HG03097 (cell line): Measurements from ENCODE around the gene CAMK2G.

ENCODE experiments used
- ATAC-seq: cut with Tn5 transposase; IDR thresholded peaks from one replicate; pipeline ENCODE4 v1.9.1; 2021; ENCODE audit not compliant: unreplicated experiment, low FRiP score

The CAMK2G gene

DNA sequence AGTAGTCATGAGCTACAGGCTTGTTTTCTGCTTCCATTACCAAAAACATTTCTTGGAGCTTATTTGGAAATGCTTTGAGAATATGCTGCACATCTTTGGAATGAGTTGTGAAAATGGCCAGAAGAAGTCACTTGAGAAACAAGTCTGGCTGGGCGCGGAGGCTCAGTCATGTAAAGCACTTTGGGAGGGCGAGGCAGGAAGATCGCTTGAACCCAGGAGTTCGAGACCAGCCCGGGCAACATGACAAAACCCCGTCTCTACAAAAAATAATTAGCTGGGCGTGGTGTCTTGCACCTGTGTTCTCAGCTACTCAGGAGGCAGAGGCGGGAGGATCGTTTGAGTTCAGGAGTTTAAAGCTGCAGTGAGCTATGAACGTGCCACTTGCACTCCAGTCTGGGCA lies 93.4 kb downstream of the CAMK2G start:
- ATAC-seq, result no peak

DNA sequence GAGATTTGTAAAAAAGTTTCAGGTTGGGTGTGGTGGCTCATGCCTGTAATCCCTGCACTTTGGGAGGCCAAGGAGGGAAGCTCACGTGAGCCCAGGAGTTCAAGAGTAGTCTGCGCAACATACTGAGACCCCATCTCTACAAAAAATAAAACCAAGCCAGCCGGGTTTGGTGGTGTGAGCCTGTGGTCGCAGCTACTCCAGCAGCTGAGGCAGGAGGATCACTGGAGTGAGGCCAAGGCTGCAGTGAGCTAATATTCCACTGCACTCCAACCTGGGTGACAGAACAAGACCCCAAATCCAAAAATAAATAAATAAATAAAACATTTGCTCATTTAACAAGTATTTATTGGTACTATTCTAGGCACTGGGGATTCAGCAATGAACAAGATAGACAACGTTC lies 94.1 kb downstream of the CAMK2G start:
- ATAC-seq, result no peak

DNA sequence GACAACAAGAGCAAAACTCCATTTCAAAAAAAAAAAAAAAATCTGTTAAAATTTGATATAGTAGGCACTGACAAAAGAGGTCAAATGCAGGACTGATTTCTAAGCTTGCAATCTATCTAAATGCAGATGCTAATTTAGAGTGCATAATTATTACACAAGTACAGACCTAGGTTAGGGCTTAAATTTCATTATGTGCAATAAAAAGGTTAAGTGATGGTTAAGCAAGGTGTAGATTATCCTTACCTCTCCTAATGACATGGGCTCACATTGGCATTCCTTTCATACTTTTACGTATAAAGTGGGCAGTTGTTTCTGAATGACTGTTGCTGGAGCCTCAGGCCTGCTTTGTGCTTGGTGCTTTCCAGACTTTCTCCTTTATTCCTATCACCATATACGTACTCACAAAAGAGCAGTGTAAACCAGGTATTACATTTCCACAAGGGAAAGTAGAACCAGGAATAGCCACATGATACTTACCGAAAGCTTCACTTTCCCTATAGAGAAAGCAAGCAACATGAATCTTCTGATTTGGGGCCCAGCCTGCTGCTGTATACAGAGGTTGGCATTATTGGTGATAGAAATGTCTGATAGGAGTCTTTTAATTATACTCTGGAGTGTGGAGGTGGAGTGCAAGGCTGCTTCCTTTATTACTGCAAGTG lies 94.7 kb downstream of the CAMK2G start:
- ATAC-seq, result no peak

DNA sequence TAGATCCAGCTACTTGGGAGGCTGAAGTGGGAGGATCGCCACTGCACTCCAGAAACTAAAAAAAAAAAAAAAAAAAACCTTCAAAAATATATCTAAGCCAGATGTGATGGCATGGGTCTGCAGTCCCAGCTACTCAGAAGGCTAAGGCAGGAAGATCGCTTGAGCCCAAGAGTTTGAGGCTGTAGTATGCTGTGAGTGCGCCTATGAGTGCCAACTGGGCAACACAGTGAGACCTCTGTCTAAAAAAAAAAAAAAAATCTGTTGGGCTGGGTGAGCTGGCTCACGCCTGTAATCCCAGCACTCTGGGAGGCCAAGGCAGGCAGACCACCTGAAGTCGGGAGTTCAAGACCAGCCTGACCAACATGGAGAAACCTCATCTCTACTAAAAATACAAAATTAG lies 95.3 kb downstream of the CAMK2G start:
- ATAC-seq, result no peak

DNA sequence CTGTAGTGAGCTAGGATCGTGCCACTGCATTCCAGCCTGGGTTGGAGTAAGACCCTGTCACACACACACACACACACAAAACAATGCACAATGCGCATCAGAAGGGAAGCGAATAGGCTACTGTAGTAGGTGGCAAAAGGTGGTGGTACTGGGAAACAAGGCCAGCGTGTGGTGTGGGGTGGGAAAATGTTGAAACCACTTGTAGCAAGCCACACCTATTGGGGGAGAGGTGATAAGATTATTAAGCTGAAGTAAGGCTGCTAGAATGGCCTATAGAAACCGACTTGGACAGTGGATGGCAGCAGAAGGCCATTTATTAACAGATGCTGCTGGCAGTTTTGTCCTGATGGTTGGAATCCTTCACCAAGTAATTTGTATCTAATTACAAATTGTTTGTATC lies 99.7 kb downstream of the CAMK2G start:
- no peak for ATAC-seq

DNA sequence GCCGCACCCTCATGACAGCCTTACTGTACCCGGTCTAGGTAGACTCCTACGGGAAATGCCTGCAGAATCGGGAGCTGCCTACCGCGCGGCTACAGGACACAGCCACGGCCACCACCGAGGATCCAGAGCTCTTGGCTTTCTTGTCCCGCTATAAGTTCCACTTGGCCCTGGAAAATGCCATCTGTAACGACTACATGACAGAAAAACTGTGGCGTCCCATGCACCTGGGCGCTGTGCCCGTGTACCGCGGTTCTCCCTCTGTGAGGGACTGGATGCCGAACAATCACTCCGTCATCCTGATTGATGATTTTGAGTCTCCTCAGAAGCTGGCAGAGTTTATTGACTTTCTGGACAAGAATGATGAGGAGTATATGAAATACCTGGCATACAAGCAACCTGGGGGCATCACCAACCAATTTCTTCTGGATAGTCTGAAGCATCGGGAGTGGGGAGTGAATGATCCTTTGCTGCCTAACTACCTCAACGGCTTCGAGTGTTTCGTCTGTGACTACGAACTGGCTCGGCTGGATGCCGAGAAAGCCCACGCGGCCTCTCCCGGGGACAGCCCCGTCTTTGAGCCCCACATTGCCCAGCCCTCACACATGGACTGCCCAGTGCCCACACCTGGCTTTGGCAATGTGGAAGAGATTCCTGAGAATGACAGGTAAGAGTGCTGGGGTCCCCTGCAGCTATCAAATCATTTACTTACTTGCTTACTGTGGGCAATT lies 101.0 kb downstream of the CAMK2G start:
- no peak for ATAC-seq

DNA sequence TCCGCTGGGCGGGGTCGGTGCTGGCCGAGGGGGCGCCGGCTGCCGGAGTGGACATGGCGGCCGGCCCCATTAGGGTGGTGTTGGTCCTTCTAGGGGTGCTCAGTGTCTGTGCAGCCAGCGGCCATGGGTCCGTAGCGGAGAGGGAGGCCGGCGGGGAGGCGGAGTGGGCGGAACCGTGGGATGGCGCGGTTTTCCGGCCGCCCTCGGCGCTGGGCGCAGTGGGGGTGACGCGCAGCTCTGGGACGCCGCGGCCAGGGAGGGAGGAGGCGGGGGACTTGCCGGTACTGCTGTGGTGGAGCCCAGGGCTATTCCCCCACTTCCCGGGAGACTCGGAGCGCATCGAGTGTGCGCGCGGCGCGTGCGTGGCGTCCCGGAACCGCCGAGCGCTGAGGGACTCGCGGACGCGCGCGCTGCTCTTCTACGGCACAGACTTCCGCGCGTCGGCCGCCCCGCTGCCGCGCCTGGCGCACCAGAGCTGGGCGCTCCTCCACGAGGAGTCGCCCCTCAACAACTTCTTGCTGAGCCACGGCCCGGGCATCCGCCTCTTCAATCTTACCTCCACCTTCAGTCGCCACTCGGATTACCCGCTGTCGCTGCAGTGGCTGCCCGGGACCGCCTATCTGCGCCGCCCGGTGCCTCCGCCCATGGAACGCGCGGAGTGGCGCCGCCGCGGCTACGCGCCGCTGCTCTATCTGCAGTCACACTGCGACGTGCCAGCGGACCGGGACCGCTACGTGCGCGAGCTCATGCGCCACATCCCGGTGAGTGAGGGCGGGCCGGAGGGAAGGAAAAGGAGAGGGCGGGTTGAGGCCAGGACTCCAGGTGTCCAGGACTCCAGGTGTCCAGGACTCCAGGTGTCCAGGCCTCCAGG lies 101.8 kb downstream of the CAMK2G start:
- ATAC-seq, result peak; percentile 48

DNA sequence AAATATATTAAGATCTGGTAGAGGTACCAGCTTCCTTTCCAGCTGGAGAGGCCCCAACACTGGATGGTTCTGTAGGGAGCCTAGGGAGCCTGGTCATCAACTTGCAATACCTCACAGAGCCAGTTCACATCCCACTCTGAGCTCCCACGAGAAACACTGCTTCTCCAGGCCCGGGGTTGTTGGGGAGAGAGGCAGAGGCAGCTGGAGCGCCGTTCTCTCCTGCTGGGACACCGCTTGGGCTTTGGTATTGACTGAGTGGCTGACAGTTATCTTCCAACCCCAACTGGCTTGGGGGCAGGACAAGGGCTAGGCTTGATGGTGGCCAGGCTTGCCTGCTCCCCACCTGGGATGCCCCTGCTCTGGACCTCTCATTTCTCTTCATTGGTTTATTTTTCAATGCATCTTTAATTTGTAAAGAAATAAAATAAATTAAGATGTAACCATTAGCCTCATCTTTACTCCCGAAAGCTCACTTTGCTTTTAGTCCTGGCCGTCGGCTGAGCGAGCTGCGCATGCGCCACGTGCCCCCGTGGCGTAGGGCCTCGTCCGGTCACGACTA lies 102.6 kb downstream of the CAMK2G start:
- peak; percentile 15 for ATAC-seq

DNA sequence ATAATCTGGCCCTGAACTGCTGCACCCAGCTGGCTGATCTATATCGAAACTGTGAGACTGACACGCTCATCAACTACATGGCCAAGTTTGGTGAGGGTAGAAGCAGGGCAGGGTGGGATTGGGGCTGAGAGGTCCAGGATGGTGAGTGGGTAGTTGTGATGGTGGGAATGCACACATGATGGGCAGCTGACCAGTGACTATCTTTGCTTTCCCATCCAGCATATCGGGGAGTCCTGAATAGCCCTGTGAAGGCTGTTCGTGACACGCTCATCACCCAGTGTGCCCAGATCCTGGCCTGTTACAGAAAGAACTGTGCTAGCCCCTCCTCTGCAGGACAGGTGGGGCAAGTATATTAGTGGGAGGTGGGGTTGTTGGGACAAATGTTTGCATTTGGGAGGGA lies 105.0 kb downstream of the CAMK2G start:
- ATAC-seq, result no peak

DNA sequence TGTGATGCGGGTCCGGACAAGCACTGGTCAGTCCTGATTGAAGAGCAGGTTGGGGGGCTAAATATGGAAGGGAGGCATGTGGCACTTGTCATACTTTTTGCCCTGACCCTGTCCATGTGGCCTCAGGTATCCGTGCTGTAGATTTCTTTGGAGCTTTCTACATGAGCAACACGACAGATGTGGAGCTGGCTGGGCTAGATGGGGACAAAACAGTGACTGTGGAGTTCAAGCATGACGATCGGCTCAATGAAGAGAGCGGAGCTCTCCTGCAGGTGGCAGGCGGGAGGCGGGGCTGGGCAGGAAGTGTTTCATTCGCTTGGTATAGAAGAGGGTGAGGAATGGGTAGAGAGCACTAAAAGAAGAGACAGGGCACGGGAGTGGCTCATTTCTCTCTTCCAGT lies 105.5 kb downstream of the CAMK2G start:
- ATAC-seq, result no peak

DNA sequence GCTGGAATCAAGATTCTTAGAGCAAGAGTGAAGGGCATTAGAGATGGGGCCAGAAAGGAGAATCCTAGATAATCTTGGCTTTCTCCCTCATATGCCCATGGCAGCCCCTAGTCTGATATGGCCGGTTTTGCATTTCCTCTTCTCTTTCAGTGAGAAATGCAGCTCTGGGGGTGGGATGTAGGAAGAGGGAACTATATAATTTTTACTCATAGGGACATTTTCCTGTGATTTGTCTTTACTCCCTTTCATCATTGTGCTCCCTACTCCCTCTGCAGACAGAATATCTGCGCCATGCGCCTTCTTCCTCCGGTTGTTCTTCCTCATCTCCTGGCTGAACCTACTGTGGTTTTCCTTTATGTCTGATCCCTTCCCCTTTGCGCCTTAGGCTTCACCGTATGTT lies 109.3 kb downstream of the CAMK2G start:
- no peak for ATAC-seq

DNA sequence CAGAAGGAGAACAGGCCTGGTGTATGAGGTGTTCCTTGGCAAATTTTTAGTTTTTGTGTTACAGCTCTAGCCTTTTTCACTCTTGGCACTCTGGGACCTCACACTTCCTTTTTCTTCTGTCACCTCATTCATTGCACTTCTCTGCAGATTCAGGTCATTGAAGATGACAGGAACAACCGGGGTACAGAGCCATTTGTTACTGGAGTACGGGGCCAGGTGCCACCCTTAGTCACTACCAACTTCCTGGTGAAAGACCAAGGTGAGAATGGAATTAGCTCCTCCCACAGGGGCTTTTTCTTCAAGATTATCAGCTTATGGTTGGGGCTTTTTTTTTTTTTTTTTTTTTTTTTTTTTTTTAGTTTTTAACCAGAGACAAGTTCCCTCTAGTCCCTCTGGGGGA lies 111.0 kb downstream of the CAMK2G start:
- ATAC-seq, result no peak

DNA sequence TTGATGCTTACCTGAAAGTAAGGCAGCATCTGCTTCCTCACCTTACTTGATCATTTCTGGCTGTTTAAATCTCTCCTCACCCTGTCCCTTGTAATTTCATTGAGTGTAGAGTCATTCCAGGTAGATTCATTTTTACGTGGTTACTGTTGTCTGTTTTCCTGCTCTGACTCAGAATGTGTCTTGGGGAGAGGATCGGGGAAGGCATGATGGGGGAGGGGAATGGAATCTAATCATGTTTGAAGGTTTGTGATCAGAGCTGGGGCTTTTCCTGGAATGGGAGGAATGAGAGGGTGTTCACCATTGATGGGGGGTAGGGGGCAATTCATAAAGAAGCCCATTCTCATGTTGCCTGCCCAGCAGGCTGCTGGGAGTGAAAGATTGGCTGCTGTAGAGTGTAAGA lies 111.4 kb downstream of the CAMK2G start:
- no peak for ATAC-seq
